ENCODE results near the gene CACHD1.
"Not testable (repeated sequence)": the region's sequence is repeated elsewhere in the genome, so short reads cannot be mapped to it uniquely, and the experiment has no call there.

CACHD1 gene

GRCh38 chr1:64505232-64505943 lies 35.5 kb downstream of the CACHD1 start:
- Histone ChIP-seq H3K4me3 (ENCODE audit: low read length in 2 of 2) (peak overlapping the region; percentile 61 to 68), H3K9me3 (ENCODE audit: control insufficient read depth in 2 of 2, low read length in 2 of 2) (no peaks in the 10 kb centered on the region), H3K27me3 (ENCODE audit: control insufficient read depth in 2 of 2, insufficient read depth in 2 of 2, low read length in 2 of 2) (peaks cover 0 to 3% of the 10 kb centered on the region in 2 donors), H3K4me1 (ENCODE audit: control insufficient read depth in 2 of 2, insufficient read depth in 2 of 2, low read length in 2 of 2) (peaks cover 0 to 12% of the 10 kb centered on the region in 2 donors), H3K27ac (ENCODE audit: low read depth in 2 of 2, low read length in 2 of 2) (peak overlapping the region; percentile 33 to 69), H3K36me3 (ENCODE audit: control insufficient read depth in 2 of 2, insufficient read depth in 2 of 2, low read length in 2 of 2) (no peaks in the 10 kb centered on the region), H3K9ac (ENCODE audit: low read depth in 1 of 2, low read length in 2 of 2) (no peak overlapping the region)

GRCh38 chr1:64505944-64506655 lies 36.2 kb downstream of the CACHD1 start:
- Histone ChIP-seq H3K27ac (ENCODE audit: low read depth in 2 of 2, low read length in 2 of 2) (peak overlapping the region; percentile 33 to 69), H3K9ac (ENCODE audit: low read depth in 1 of 2, low read length in 2 of 2) (no peak overlapping the region)

GRCh38 chr1:64508629-64509028 lies 38.7 kb downstream of the CACHD1 start:
- peaks cover 0 to 12% of the 10 kb centered on the region in 2 donors for H3K4me1 ChIP-seq (ENCODE audit: control insufficient read depth in 2 of 2, insufficient read depth in 2 of 2, low read length in 2 of 2)
- no peak overlapping the region for H3K9ac ChIP-seq (ENCODE audit: low read depth in 1 of 2, low read length in 2 of 2)
- H3K27ac ChIP-seq (ENCODE audit: low read depth in 2 of 2, low read length in 2 of 2), result no peak overlapping the region
- no peaks in the 10 kb centered on the region for H3K36me3 ChIP-seq (ENCODE audit: control insufficient read depth in 2 of 2, insufficient read depth in 2 of 2, low read length in 2 of 2)
- H3K27me3 ChIP-seq (ENCODE audit: control insufficient read depth in 2 of 2, insufficient read depth in 2 of 2, low read length in 2 of 2), result no peaks in the 10 kb centered on the region
- no peak overlapping the region for H3K4me3 ChIP-seq (ENCODE audit: low read length in 2 of 2)
- no peaks in the 10 kb centered on the region for H3K9me3 ChIP-seq (ENCODE audit: control insufficient read depth in 2 of 2, low read length in 2 of 2)

More at GRCh38 chr1:64505944-64506655, 36.2 kb downstream of the CACHD1 start:
- H3K9me3 ChIP-seq (ENCODE audit: control insufficient read depth in 2 of 2, low read length in 2 of 2), result no peaks in the 10 kb centered on the region
- peaks cover 0 to 12% of the 10 kb centered on the region in 2 donors for H3K4me1 ChIP-seq (ENCODE audit: control insufficient read depth in 2 of 2, insufficient read depth in 2 of 2, low read length in 2 of 2)
- peaks cover 0 to 3% of the 10 kb centered on the region in 2 donors for H3K27me3 ChIP-seq (ENCODE audit: control insufficient read depth in 2 of 2, insufficient read depth in 2 of 2, low read length in 2 of 2)
- no peaks in the 10 kb centered on the region for H3K36me3 ChIP-seq (ENCODE audit: control insufficient read depth in 2 of 2, insufficient read depth in 2 of 2, low read length in 2 of 2)
- peak overlapping the region; percentile 61 to 68 for H3K4me3 ChIP-seq (ENCODE audit: low read length in 2 of 2)

- Histone ChIP-seq H3K9ac (ENCODE audit: low read depth in 1 of 2, low read length in 2 of 2) (no peak overlapping the region), H3K27ac (ENCODE audit: low read depth in 2 of 2, low read length in 2 of 2) (no peak overlapping the region), H3K4me3 (ENCODE audit: low read length in 2 of 2) (no peak overlapping the region), H3K36me3 (ENCODE audit: control insufficient read depth in 2 of 2, insufficient read depth in 2 of 2, low read length in 2 of 2) (no peaks in the 10 kb centered on the region), H3K27me3 (ENCODE audit: control insufficient read depth in 2 of 2, insufficient read depth in 2 of 2, low read length in 2 of 2) (no peaks in the 10 kb centered on the region), H3K4me1 (ENCODE audit: control insufficient read depth in 2 of 2, insufficient read depth in 2 of 2, low read length in 2 of 2) (peaks cover 0 to 7% of the 10 kb centered on the region in 2 donors), H3K9me3 (ENCODE audit: control insufficient read depth in 2 of 2, low read length in 2 of 2) (no peaks in the 10 kb centered on the region)
Measured at GRCh38 chr1:64511044-64511443, 41.1 kb downstream of the CACHD1 start.

- H3K4me3 ChIP-seq (ENCODE audit: low read length in 2 of 2); H3K4me1 ChIP-seq (ENCODE audit: control insufficient read depth in 2 of 2, insufficient read depth in 2 of 2, low read length in 2 of 2); H3K9ac ChIP-seq (ENCODE audit: low read depth in 1 of 2, low read length in 2 of 2); H3K27me3 ChIP-seq (ENCODE audit: control insufficient read depth in 2 of 2, insufficient read depth in 2 of 2, low read length in 2 of 2); H3K36me3 ChIP-seq (ENCODE audit: control insufficient read depth in 2 of 2, insufficient read depth in 2 of 2, low read length in 2 of 2); H3K27ac ChIP-seq (ENCODE audit: low read depth in 2 of 2, low read length in 2 of 2); H3K9me3 ChIP-seq (ENCODE audit: control insufficient read depth in 2 of 2, low read length in 2 of 2): not testable (repeated sequence)
Measured at GRCh38 chr1:64512206-64512605, 42.3 kb downstream of the CACHD1 start.

- Histone ChIP-seq H3K4me1 (ENCODE audit: control insufficient read depth in 2 of 2, insufficient read depth in 2 of 2, low read length in 2 of 2) (no peaks in the 10 kb centered on the region), H3K9me3 (ENCODE audit: control insufficient read depth in 2 of 2, low read length in 2 of 2) (no peaks in the 10 kb centered on the region), H3K27me3 (ENCODE audit: control insufficient read depth in 2 of 2, insufficient read depth in 2 of 2, low read length in 2 of 2) (no peaks in the 10 kb centered on the region), H3K4me3 (ENCODE audit: low read length in 2 of 2) (no peak overlapping the region), H3K36me3 (ENCODE audit: control insufficient read depth in 2 of 2, insufficient read depth in 2 of 2, low read length in 2 of 2) (no peaks in the 10 kb centered on the region), H3K27ac (ENCODE audit: low read depth in 2 of 2, low read length in 2 of 2) (no peak overlapping the region), H3K9ac (ENCODE audit: low read depth in 1 of 2, low read length in 2 of 2) (no peak overlapping the region)
Measured at GRCh38 chr1:64513545-64513944, 43.6 kb downstream of the CACHD1 start.

GRCh38 chr1:64514197-64514765 lies 44.4 kb downstream of the CACHD1 start:
- H3K27ac ChIP-seq (ENCODE audit: low read depth in 2 of 2, low read length in 2 of 2), result peak overlapping the region in 1 of 2 donors; percentile 1
- no peak overlapping the region for H3K4me3 ChIP-seq (ENCODE audit: low read length in 2 of 2)
- H3K9me3 ChIP-seq (ENCODE audit: control insufficient read depth in 2 of 2, low read length in 2 of 2), result no peaks in the 10 kb centered on the region
- no peaks in the 10 kb centered on the region for H3K36me3 ChIP-seq (ENCODE audit: control insufficient read depth in 2 of 2, insufficient read depth in 2 of 2, low read length in 2 of 2)
- H3K4me1 ChIP-seq (ENCODE audit: control insufficient read depth in 2 of 2, insufficient read depth in 2 of 2, low read length in 2 of 2), result no peaks in the 10 kb centered on the region
- H3K27me3 ChIP-seq (ENCODE audit: control insufficient read depth in 2 of 2, insufficient read depth in 2 of 2, low read length in 2 of 2), result no peaks in the 10 kb centered on the region
- H3K9ac ChIP-seq (ENCODE audit: low read depth in 1 of 2, low read length in 2 of 2), result no peak overlapping the region

- no peak overlapping the region for H3K27ac ChIP-seq (ENCODE audit: low read depth in 2 of 2, low read length in 2 of 2)
- H3K4me1 ChIP-seq (ENCODE audit: control insufficient read depth in 2 of 2, insufficient read depth in 2 of 2, low read length in 2 of 2), result no peaks in the 10 kb centered on the region
- H3K9me3 ChIP-seq (ENCODE audit: control insufficient read depth in 2 of 2, low read length in 2 of 2), result no peaks in the 10 kb centered on the region
- no peaks in the 10 kb centered on the region for H3K27me3 ChIP-seq (ENCODE audit: control insufficient read depth in 2 of 2, insufficient read depth in 2 of 2, low read length in 2 of 2)
- no peak overlapping the region for H3K9ac ChIP-seq (ENCODE audit: low read depth in 1 of 2, low read length in 2 of 2)
- H3K36me3 ChIP-seq (ENCODE audit: control insufficient read depth in 2 of 2, insufficient read depth in 2 of 2, low read length in 2 of 2), result no peaks in the 10 kb centered on the region
- no peak overlapping the region for H3K4me3 ChIP-seq (ENCODE audit: low read length in 2 of 2)
Measured at GRCh38 chr1:64515427-64515826, 45.5 kb downstream of the CACHD1 start.

GRCh38 chr1:64516301-64516700 lies 46.4 kb downstream of the CACHD1 start:
- Histone ChIP-seq H3K27me3 (ENCODE audit: control insufficient read depth in 2 of 2, insufficient read depth in 2 of 2, low read length in 2 of 2) (no peaks in the 10 kb centered on the region), H3K4me1 (ENCODE audit: control insufficient read depth in 2 of 2, insufficient read depth in 2 of 2, low read length in 2 of 2) (no peaks in the 10 kb centered on the region), H3K9ac (ENCODE audit: low read depth in 1 of 2, low read length in 2 of 2) (no peak overlapping the region), H3K4me3 (ENCODE audit: low read length in 2 of 2) (no peak overlapping the region), H3K27ac (ENCODE audit: low read depth in 2 of 2, low read length in 2 of 2) (no peak overlapping the region), H3K9me3 (ENCODE audit: control insufficient read depth in 2 of 2, low read length in 2 of 2) (no peaks in the 10 kb centered on the region), H3K36me3 (ENCODE audit: control insufficient read depth in 2 of 2, insufficient read depth in 2 of 2, low read length in 2 of 2) (no peaks in the 10 kb centered on the region)
